Smooth muscle cell of the umbilical artery (primary cell): ENCODE results near the gene GIMAP4. TPM values are rescaled to one million over a fixed set of nuclear protein-coding genes. Genes with fewer than 3 reads are reported as not detected.

ENCODE experiments used
- total RNA-seq: library from RNA; depleted of rRNA; stranded (reverse); fragments of >200 nt; gene quantifications from 2 replicates; pipeline ENCODE4 v1.2.3, GENCODE V29; 2014

Gene GIMAP4
- 0.23 and 0.59 TPM in 2 replicates for total RNA-seq

DNA sequence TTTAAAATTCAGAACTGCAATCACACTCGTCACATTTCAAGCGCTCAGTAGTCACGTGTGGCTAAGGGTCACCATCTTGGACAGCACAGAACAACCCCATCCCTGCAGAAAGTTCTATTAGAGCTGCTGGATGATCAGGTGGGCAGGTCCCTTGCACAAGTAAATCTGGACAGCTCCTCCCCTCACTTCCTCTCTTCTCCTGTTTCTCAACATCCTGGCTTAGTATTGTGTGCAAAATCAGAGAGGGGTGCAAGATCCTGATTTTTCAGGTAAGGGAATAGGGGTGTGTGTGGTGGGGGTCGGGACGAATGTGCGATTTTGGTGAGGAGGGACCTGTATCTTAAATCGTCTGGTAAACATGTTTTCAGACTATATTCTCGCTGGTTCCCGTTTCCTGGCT lies at the start of gene GIMAP4:
GIMAP4 (plus strand) TSS at position 222 of the 400 bp plus-strand sequence. CDS start 2,512 bp downstream, outside the sequence.

Other genes with a start within 250 kb of the GIMAP4 start
- 1.8 and 2.2 TPM in 2 replicates for gene LRRC61, start 244.0 kb upstream of the GIMAP4 start, total RNA-seq
- gene ACTR3C, start 243.8 kb upstream of the GIMAP4 start, total RNA-seq: 1.2 TPM in 2 replicates
- gene RARRES2, start 225.8 kb upstream of the GIMAP4 start, total RNA-seq: 2.7 TPM in 1 of 2 replicates, not detected in the other
- 48.4 and 87.7 TPM in 2 replicates for gene REPIN1, start 198.6 kb upstream of the GIMAP4 start, total RNA-seq
- gene ZNF775, start 188.1 kb upstream of the GIMAP4 start, total RNA-seq: 5.6 and 5.9 TPM in 2 replicates
- gene GIMAP8, start 116.8 kb upstream of the GIMAP4 start, total RNA-seq: under 0.01 TPM in 1 of 2 replicates, not detected in the other
- gene GIMAP7, start 52.5 kb upstream of the GIMAP4 start, total RNA-seq: not detected in 2 replicates
- gene GIMAP6, start 65.0 kb downstream of the GIMAP4 start, total RNA-seq: 0.05 and 0.30 TPM in 2 replicates
- under 0.01 TPM in 1 of 2 replicates, not detected in the other for gene GIMAP2, start 118.3 kb downstream of the GIMAP4 start, total RNA-seq
- gene GIMAP1, start 149.2 kb downstream of the GIMAP4 start, total RNA-seq: under 0.01 TPM in 1 of 2 replicates, not detected in the other
- not detected in 2 replicates for gene GIMAP5, start 170.0 kb downstream of the GIMAP4 start, total RNA-seq
- not detected in 2 replicates for gene TMEM176B, start 233.0 kb downstream of the GIMAP4 start, total RNA-seq
- not detected in 2 replicates for gene TMEM176A, start 233.4 kb downstream of the GIMAP4 start, total RNA-seq